Activated CD4-positive, alpha-beta T cell treated with anti-CD3 and anti-CD28 coated beads, Interleukin-2, amount 10 ng/mL, durations not matched to agents 24 days and 14 days (primary cell): ENCODE data around the gene RENBP. TPM values are rescaled to one million over a fixed set of nuclear protein-coding genes. Genes with fewer than 3 reads are reported as not detected.

ENCODE experiments used
- DNase-seq: peaks from one replicate; pipeline ENCODE4 v3.0.0; 2022
- H3K27ac Mint-ChIP-seq: one replicate; pipeline ENCODE4 v1.8.0; 2022; ENCODE audit warnings: mild to moderate bottlenecking, mixed read lengths
- H3K27me3 Mint-ChIP-seq: one replicate; pipeline ENCODE4 v1.8.0; 2022; ENCODE audit warnings: mixed read lengths
- H3K36me3 Mint-ChIP-seq: one replicate; pipeline ENCODE4 v1.8.0; 2022; ENCODE audit warnings: low read depth, mild to moderate bottlenecking, mixed read lengths
- H3K4me1 Mint-ChIP-seq: one replicate; pipeline ENCODE4 v1.8.0; 2021; ENCODE audit warnings: mixed read lengths
- H3K4me3 Mint-ChIP-seq: one replicate; pipeline ENCODE4 v1.8.0; 2022; ENCODE audit warnings: mild to moderate bottlenecking, moderate library complexity, mixed read lengths
- H3K9me3 Mint-ChIP-seq: one replicate; pipeline ENCODE4 v1.8.0; 2021; ENCODE audit warnings: mixed read lengths
- intact Hi-C: fragments of 100-400 bp; cut with micrococcal nuclease; formaldehyde crosslinking; loops from one replicate; pipeline ENCODE4 v1.15.1; 2023
- total RNA-seq: library from RNA; stranded (reverse); gene quantifications from 2 replicates; pipeline ENCODE4 v1.2.3, GENCODE V29; 2022

RENBP gene
- total RNA-seq, 1 donor from 2014 or later = 15.1 TPM

- intact Hi-C loops = no loop called here
- Mint-ChIP-seq H3K36me3 (peaks cover 17% of the 10 kb centered on the region), H3K27ac (peak overlapping the region; percentile 91), H3K9me3 (no peaks in the 10 kb centered on the region), H3K27me3 (no peaks in the 10 kb centered on the region), H3K4me1 (peaks cover 22% of the 10 kb centered on the region), H3K4me3 (peak overlapping the region; percentile 98)
- DNase-seq = peak; percentile 83
Measured at GRCh38 chrX:153967536-153968224, 23.2 kb upstream of the RENBP start.

GRCh38 chrX:153966841-153967535, 22.5 kb upstream of the RENBP start:
- Mint-ChIP-seq H3K27me3 (no peaks in the 10 kb centered on the region), H3K36me3 (peaks cover 21% of the 10 kb centered on the region), H3K4me3 (peak overlapping the region; percentile 98), H3K4me1 (peaks cover 22% of the 10 kb centered on the region), H3K9me3 (no peaks in the 10 kb centered on the region), H3K27ac (peak overlapping the region; percentile 91)
- peak; percentile 71 for DNase-seq
- intact Hi-C loops = no loop called here

GRCh38 chrX:153966283-153966688, 21.8 kb upstream of the RENBP start:
- peaks cover 22% of the 10 kb centered on the region for H3K4me1 Mint-ChIP-seq
- peaks cover 23% of the 10 kb centered on the region for H3K36me3 Mint-ChIP-seq
- peak overlapping the region; percentile 91 for H3K27ac Mint-ChIP-seq
- intact Hi-C loops = no loop called here
- H3K9me3 Mint-ChIP-seq = no peaks in the 10 kb centered on the region
- H3K27me3 Mint-ChIP-seq = no peaks in the 10 kb centered on the region
- DNase-seq = no peak
- peak overlapping the region; percentile 98 for H3K4me3 Mint-ChIP-seq

- H3K27me3 Mint-ChIP-seq = no peaks in the 10 kb centered on the region
- intact Hi-C loops = no loop called here
- no peak for DNase-seq
- no peak overlapping the region for H3K4me3 Mint-ChIP-seq
- peaks cover 22% of the 10 kb centered on the region for H3K4me1 Mint-ChIP-seq
- peaks cover 29% of the 10 kb centered on the region for H3K36me3 Mint-ChIP-seq
- peak overlapping the region; percentile 56 for H3K27ac Mint-ChIP-seq
- H3K9me3 Mint-ChIP-seq = no peaks in the 10 kb centered on the region
Measured at GRCh38 chrX:153965406-153965805, 21.0 kb upstream of the RENBP start.

GRCh38 chrX:153964105-153964504, 19.7 kb upstream of the RENBP start:
- Mint-ChIP-seq H3K9me3 (no peaks in the 10 kb centered on the region), H3K4me3 (no peak overlapping the region)
- intact Hi-C loops = no loop called here

GRCh38 chrX:153963546-153963945, 19.1 kb upstream of the RENBP start:
- H3K36me3 Mint-ChIP-seq = peaks cover 29% of the 10 kb centered on the region
- intact Hi-C loops = no loop called here

More at GRCh38 chrX:153964105-153964504, 19.7 kb upstream of the RENBP start:
- Mint-ChIP-seq H3K36me3 (peaks cover 29% of the 10 kb centered on the region), H3K4me1 (peaks cover 20% of the 10 kb centered on the region), H3K27ac (no peak overlapping the region), H3K27me3 (no peaks in the 10 kb centered on the region)
- no peak for DNase-seq

GRCh38 chrX:153961292-153961691, 16.8 kb upstream of the RENBP start:
- Mint-ChIP-seq H3K4me3 (no peak overlapping the region), H3K36me3 (peaks cover 29% of the 10 kb centered on the region), H3K27me3 (no peaks in the 10 kb centered on the region), H3K9me3 (no peaks in the 10 kb centered on the region), H3K27ac (no peak overlapping the region), H3K4me1 (peaks cover 3% of the 10 kb centered on the region)
- no peak for DNase-seq
- intact Hi-C loops = no loop called here

More at GRCh38 chrX:153963546-153963945, 19.1 kb upstream of the RENBP start:
- no peak overlapping the region for H3K27ac Mint-ChIP-seq
- no peak overlapping the region for H3K4me3 Mint-ChIP-seq
- no peaks in the 10 kb centered on the region for H3K27me3 Mint-ChIP-seq
- no peaks in the 10 kb centered on the region for H3K9me3 Mint-ChIP-seq
- DNase-seq = no peak
- peaks cover 20% of the 10 kb centered on the region for H3K4me1 Mint-ChIP-seq

- Mint-ChIP-seq H3K36me3 (peaks cover 30% of the 10 kb centered on the region), H3K27ac (no peak overlapping the region)
- DNase-seq = no peak
Measured at GRCh38 chrX:153960786-153961185, 16.3 kb upstream of the RENBP start.

GRCh38 chrX:153960077-153960476, 15.6 kb upstream of the RENBP start:
- Mint-ChIP-seq H3K27ac (no peak overlapping the region), H3K4me1 (no peaks in the 10 kb centered on the region), H3K27me3 (no peaks in the 10 kb centered on the region), H3K4me3 (no peak overlapping the region), H3K9me3 (no peaks in the 10 kb centered on the region), H3K36me3 (peaks cover 34% of the 10 kb centered on the region)
- DNase-seq = no peak
- intact Hi-C loops = no loop called here

More at GRCh38 chrX:153960786-153961185, 16.3 kb upstream of the RENBP start:
- no peaks in the 10 kb centered on the region for H3K27me3 Mint-ChIP-seq
- intact Hi-C loops = no loop called here
- H3K4me3 Mint-ChIP-seq = no peak overlapping the region
- H3K4me1 Mint-ChIP-seq = peaks cover 2% of the 10 kb centered on the region
- no peaks in the 10 kb centered on the region for H3K9me3 Mint-ChIP-seq

GRCh38 chrX:153959649-153960048, 15.2 kb upstream of the RENBP start:
- Mint-ChIP-seq H3K4me1 (no peaks in the 10 kb centered on the region), H3K4me3 (no peak overlapping the region), H3K27me3 (no peaks in the 10 kb centered on the region), H3K9me3 (no peaks in the 10 kb centered on the region), H3K36me3 (peaks cover 34% of the 10 kb centered on the region), H3K27ac (no peak overlapping the region)
- no peak for DNase-seq
- intact Hi-C loops = no loop called here

- peaks cover 40% of the 10 kb centered on the region for H3K36me3 Mint-ChIP-seq
- no peaks in the 10 kb centered on the region for H3K9me3 Mint-ChIP-seq
- no peaks in the 10 kb centered on the region for H3K4me1 Mint-ChIP-seq
- H3K27me3 Mint-ChIP-seq = no peaks in the 10 kb centered on the region
- no peak overlapping the region for H3K27ac Mint-ChIP-seq
- H3K4me3 Mint-ChIP-seq = no peak overlapping the region
- no peak for DNase-seq
- intact Hi-C loops = no loop called here
Measured at GRCh38 chrX:153958605-153959004, 14.2 kb upstream of the RENBP start.

GRCh38 chrX:153957224-153957623, 12.8 kb upstream of the RENBP start:
- H3K36me3 Mint-ChIP-seq = peaks cover 43% of the 10 kb centered on the region
- no peaks in the 10 kb centered on the region for H3K27me3 Mint-ChIP-seq
- H3K27ac Mint-ChIP-seq = no peak overlapping the region
- no peak for DNase-seq
- intact Hi-C loops = no loop called here
- no peaks in the 10 kb centered on the region for H3K4me1 Mint-ChIP-seq
- H3K9me3 Mint-ChIP-seq = no peaks in the 10 kb centered on the region
- H3K4me3 Mint-ChIP-seq = no peak overlapping the region

- no peaks in the 10 kb centered on the region for H3K9me3 Mint-ChIP-seq
- peaks cover 41% of the 10 kb centered on the region for H3K36me3 Mint-ChIP-seq
- intact Hi-C loops = no loop called here
Measured at GRCh38 chrX:153956044-153956907, 11.8 kb upstream of the RENBP start.

More at GRCh38 chrX:153956044-153956907, 11.8 kb upstream of the RENBP start:
- H3K4me3 Mint-ChIP-seq = no peak overlapping the region
- DNase-seq = no peak
- H3K4me1 Mint-ChIP-seq = no peaks in the 10 kb centered on the region
- no peaks in the 10 kb centered on the region for H3K27me3 Mint-ChIP-seq
- no peak overlapping the region for H3K27ac Mint-ChIP-seq
